ENCODE measurements around the gene RNF157.

The RNF157 gene

DNA sequence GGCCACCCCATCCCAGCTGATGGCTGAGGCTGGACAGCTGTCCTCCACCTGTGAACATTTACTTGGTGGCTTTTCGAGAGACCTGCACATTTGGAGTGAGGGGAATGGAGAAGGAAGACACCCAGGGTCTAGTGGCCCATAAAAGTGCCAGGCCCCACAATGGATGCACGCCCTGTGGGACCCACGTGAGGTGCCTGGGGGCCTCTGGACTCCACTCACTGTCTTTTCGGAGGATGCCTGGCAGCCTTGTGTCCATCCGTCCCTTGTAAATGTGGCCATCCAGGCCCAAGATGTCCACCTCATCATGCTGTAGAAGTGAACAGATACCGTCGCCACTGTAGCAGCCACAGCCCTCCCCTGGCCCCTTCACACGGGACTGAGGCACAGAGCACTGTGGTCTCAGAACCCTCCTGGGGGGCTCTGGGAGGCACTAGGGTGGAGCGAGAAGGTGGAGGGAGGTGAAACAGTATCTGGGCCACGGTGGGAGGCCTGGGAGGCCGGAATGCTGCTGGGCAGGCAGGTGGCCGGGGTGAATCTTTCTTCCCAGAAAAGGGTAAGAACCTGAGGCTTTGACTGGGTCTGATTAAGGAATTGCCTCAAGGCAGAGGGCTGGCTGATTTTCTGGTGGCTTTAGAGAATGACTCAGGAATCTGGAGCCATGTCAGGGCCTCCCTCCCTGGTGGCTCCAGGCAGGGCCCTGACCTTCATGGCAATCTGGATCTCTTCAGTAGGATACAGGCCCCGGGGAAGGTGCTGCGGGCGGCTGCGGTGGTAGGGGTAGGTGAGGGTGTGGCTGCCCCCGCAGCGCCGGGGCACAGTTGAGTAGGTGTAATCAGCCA lies 36.4 kb upstream of the RNF157 start:
- TF ChIP-seq, protein P1, sequence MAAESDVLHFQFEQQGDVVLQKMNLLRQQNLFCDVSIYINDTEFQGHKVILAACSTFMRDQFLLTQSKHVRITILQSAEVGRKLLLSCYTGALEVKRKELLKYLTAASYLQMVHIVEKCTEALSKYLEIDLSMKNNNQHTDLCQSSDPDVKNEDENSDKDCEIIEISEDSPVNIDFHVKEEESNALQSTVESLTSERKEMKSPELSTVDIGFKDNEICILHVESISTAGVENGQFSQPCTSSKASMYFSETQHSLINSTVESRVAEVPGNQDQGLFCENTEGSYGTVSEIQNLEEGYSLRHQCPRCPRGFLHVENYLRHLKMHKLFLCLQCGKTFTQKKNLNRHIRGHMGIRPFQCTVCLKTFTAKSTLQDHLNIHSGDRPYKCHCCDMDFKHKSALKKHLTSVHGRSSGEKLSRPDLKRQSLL (tag by site-specific recombination; IDR thresholded peaks at IDR 0.05) = 0 out of 2 replicates have a peak, but pooled peaks have one; percentile 37
- no peak for TF ChIP-seq SALL2 (tag by site-specific recombination; IDR thresholded peaks at IDR 0.05; ENCODE audit: borderline replicate concordance)
- 0 out of 2 replicates have a peak, but pooled peaks have one; percentile 40 for TF ChIP-seq ZFP69B (tag by site-specific recombination; IDR thresholded peaks at IDR 0.05)
- TF ChIP-seq ZSCAN30 (tag by site-specific recombination; IDR thresholded peaks at IDR 0.05) = 0 out of 2 replicates have a peak, but pooled peaks have one; percentile 32
- TF ChIP-seq, protein P2, sequence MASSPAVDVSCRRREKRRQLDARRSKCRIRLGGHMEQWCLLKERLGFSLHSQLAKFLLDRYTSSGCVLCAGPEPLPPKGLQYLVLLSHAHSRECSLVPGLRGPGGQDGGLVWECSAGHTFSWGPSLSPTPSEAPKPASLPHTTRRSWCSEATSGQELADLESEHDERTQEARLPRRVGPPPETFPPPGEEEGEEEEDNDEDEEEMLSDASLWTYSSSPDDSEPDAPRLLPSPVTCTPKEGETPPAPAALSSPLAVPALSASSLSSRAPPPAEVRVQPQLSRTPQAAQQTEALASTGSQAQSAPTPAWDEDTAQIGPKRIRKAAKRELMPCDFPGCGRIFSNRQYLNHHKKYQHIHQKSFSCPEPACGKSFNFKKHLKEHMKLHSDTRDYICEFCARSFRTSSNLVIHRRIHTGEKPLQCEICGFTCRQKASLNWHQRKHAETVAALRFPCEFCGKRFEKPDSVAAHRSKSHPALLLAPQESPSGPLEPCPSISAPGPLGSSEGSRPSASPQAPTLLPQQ (tag by site-specific recombination; IDR thresholded peaks at IDR 0.05) = peak; percentile 62
- TF ChIP-seq ZNF660 (tag by site-specific recombination; IDR thresholded peaks at IDR 0.05) = no peak
- no peak for TF ChIP-seq ZNF473 (tag by site-specific recombination; IDR thresholded peaks at IDR 0.05)
- TF ChIP-seq ZNF585B (tag by site-specific recombination; IDR thresholded peaks at IDR 0.05) = peak; percentile 14; the same call in 1 of the 2 replicates
- TF ChIP-seq GLIS1 (tag by site-specific recombination; IDR thresholded peaks at IDR 0.05) = peak; percentile 57
- Histone ChIP-seq H3K27ac (ENCODE audit: extremely low read depth, low read depth, low read length) (no peak overlapping the region), H3K4me3 (ENCODE audit: low read depth, low read length) (no peak overlapping the region), H3K4me1 (ENCODE audit: control insufficient read depth, insufficient read depth, low read length) (no peaks in the 10 kb centered on the region), H3K36me3 (ENCODE audit: control insufficient read depth in 2 of 2, insufficient read depth in 1 of 2, low read length in 2 of 2) (peaks cover 0 to 5% of the 10 kb centered on the region in 2 experiments; a peak in 1 of 3 replicates), H3K9me3 (ENCODE audit: control insufficient read depth, insufficient read depth, low read depth, low read length) (no peaks in the 10 kb centered on the region)
- ChIA-PET CTCF (no interaction called here), POLR2A (no interaction called here)

DNA sequence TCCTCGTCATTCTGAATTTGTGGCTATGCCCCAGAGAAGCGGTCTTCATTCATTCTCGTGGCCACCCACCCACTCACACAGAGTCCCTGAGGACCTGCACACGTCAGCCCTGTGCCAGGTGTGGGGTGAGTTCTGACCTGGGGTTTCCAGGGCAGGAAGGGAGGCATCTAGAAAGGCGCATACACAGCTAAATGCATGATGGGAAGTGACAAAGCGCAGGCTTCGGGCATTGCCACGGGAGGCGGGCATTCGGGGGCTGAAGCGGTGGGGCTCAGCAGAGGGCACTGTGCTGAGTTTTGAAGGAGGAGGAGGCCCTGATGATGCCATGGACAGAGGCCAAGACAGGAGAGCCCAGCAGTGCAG lies 35.8 kb upstream of the RNF157 start:
- H3K4me1 ChIP-seq (ENCODE audit: control insufficient read depth, insufficient read depth, low read length) = no peaks in the 10 kb centered on the region
- CTCF ChIA-PET = no interaction called here
- peaks cover 0 to 9% of the 10 kb centered on the region in 2 experiments; a peak in 1 of 3 replicates for H3K36me3 ChIP-seq (ENCODE audit: control insufficient read depth in 2 of 2, insufficient read depth in 1 of 2, low read length in 2 of 2)
- H3K27ac ChIP-seq (ENCODE audit: extremely low read depth, low read depth, low read length) = no peak overlapping the region
- POLR2A ChIA-PET = interaction anchor here (0.9 kb wide), 1 partner anchor 8 kb away, joined by 3 read pairs; no protein-coding TSS in a partner anchor
- H3K9me3 ChIP-seq (ENCODE audit: control insufficient read depth, insufficient read depth, low read depth, low read length) = no peaks in the 10 kb centered on the region
- H3K4me3 ChIP-seq (ENCODE audit: low read depth, low read length) = no peak overlapping the region
- no peak for TF ChIP-seq YY2 (tag by site-specific recombination; IDR thresholded peaks at IDR 0.05)
- TF ChIP-seq, protein P3, sequence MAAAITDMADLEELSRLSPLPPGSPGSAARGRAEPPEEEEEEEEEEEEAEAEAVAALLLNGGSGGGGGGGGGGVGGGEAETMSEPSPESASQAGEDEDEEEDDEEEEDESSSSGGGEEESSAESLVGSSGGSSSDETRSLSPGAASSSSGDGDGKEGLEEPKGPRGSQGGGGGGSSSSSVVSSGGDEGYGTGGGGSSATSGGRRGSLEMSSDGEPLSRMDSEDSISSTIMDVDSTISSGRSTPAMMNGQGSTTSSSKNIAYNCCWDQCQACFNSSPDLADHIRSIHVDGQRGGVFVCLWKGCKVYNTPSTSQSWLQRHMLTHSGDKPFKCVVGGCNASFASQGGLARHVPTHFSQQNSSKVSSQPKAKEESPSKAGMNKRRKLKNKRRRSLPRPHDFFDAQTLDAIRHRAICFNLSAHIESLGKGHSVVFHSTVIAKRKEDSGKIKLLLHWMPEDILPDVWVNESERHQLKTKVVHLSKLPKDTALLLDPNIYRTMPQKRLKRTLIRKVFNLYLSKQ (tag by site-specific recombination; IDR thresholded peaks at IDR 0.05; ENCODE audit: borderline replicate concordance) = no peak
- TF ChIP-seq, protein P4, sequence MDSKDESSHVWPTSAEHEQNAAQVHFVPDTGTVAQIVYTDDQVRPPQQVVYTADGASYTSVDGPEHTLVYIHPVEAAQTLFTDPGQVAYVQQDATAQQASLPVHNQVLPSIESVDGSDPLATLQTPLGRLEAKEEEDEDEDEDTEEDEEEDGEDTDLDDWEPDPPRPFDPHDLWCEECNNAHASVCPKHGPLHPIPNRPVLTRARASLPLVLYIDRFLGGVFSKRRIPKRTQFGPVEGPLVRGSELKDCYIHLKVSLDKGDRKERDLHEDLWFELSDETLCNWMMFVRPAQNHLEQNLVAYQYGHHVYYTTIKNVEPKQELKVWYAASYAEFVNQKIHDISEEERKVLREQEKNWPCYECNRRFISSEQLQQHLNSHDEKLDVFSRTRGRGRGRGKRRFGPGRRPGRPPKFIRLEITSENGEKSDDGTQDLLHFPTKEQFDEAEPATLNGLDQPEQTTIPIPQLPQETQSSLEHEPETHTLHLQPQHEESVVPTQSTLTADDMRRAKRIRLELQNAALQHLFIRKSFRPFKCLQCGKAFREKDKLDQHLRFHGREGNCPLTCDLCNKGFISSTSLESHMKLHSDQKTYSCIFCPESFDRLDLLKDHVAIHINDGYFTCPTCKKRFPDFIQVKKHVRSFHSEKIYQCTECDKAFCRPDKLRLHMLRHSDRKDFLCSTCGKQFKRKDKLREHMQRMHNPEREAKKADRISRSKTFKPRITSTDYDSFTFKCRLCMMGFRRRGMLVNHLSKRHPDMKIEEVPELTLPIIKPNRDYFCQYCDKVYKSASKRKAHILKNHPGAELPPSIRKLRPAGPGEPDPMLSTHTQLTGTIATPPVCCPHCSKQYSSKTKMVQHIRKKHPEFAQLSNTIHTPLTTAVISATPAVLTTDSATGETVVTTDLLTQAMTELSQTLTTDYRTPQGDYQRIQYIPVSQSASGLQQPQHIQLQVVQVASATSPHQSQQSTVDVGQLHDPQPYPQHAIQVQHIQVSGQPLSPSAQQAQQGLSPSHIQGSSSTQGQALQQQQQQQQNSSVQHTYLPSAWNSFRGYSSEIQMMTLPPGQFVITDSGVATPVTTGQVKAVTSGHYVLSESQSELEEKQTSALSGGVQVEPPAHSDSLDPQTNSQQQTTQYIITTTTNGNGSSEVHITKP (tag by site-specific recombination; IDR thresholded peaks at IDR 0.05) = no peak
- no peak for TF ChIP-seq ZNF791 (tag by site-specific recombination; IDR thresholded peaks at IDR 0.05)
- TF ChIP-seq KLF9 (tag by site-specific recombination; IDR thresholded peaks at IDR 0.05; ENCODE audit: low read depth) = no peak
- TF ChIP-seq ZNF514 (tag by site-specific recombination; IDR thresholded peaks at IDR 0.05) = no peak
- no peak for TF ChIP-seq ZNF629 (tag by site-specific recombination; IDR thresholded peaks at IDR 0.05)
- no peak for TF ChIP-seq ZNF169 (tag by site-specific recombination; IDR thresholded peaks at IDR 0.05)
- TF ChIP-seq ZNF274 (IDR thresholded peaks at IDR 0.05; ENCODE audit: low read length) = no peak
- TF ChIP-seq ZNF274 (tag by site-specific recombination; IDR thresholded peaks at IDR 0.05; ENCODE audit: borderline replicate concordance) = no peak
- no peak for TF ChIP-seq ZXDB (tag by site-specific recombination; IDR thresholded peaks at IDR 0.05)
- TF ChIP-seq, protein P5, sequence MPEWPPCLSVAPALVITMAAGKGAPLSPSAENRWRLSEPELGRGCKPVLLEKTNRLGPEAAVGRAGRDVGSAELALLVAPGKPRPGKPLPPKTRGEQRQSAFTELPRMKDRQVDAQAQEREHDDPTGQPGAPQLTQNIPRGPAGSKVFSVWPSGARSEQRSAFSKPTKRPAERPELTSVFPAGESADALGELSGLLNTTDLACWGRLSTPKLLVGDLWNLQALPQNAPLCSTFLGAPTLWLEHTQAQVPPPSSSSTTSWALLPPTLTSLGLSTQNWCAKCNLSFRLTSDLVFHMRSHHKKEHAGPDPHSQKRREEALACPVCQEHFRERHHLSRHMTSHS (tag by site-specific recombination; IDR thresholded peaks at IDR 0.05) = no peak
- no peak for TF ChIP-seq ZNF174 (tag by site-specific recombination; IDR thresholded peaks at IDR 0.05)
- TF ChIP-seq, protein P6, sequence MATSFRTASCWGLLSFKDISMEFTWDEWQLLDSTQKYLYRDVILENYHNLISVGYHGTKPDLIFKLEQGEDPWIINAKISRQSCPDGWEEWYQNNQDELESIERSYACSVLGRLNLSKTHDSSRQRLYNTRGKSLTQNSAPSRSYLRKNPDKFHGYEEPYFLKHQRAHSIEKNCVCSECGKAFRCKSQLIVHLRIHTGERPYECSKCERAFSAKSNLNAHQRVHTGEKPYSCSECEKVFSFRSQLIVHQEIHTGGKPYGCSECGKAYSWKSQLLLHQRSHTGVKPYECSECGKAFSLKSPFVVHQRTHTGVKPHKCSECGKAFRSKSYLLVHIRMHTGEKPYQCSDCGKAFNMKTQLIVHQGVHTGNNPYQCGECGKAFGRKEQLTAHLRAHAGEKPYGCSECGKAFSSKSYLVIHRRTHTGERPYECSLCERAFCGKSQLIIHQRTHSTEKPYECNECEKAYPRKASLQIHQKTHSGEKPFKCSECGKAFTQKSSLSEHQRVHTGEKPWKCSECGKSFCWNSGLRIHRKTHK (tag by site-specific recombination; IDR thresholded peaks at IDR 0.05) = no peak

Data from HEK293 (cell line).